SU-DHL-6 (cell line): ENCODE data around the gene OR10Z1.

Experiments used
- CTCF ChIP-seq: fragments of 200-600 bp; sonication (generic); IDR thresholded peaks from one replicate; pipeline ENCODE4 v1.5.1; 2017; ENCODE audit warnings: antibody characterized with exemption, mild to moderate bottlenecking, low read length, moderate library complexity; ENCODE audit not compliant: insufficient read depth, poor library complexity, severe bottlenecking
- EZH2phosphoT487 ChIP-seq: fragments of 200-600 bp; sonication (generic), shearing (Covaris generic); conservative IDR thresholded peaks from 2 replicates; pipeline ENCODE4 v1.6.1; 2018; ENCODE audit warnings: mild to moderate bottlenecking, antibody characterized with exemption, low read length, moderate library complexity, mixed read lengths

- no peak for TF ChIP-seq CTCF
- TF ChIP-seq EZH2phosphoT487: no peak
These were observed 40.5 kb upstream of the OR10Z1 start for GRCh38 chr1:158564608-158565007.
